WTC11 (cell line): Measurements from ENCODE around the gene GALP. TPM values are rescaled to one million over a fixed set of nuclear protein-coding genes. Genes with fewer than 3 reads are reported as not detected.

Source experiments
- ATAC-seq: fragments of 200-7000 bp; cut with Tn5 transposase; 2 replicates; pipeline ENCODE4 v1.10.0; 2021; ENCODE audit warnings: mild to moderate bottlenecking, moderate library complexity
- CTCF ChIA-PET: fragments of 300-600 bp; sonication (Branson Sonifier 250); formaldehyde crosslinking; loops from one replicate; lab custom pipeline; 2021; ENCODE audit warnings: antibody characterized with exemption; lab: Charles Lee
- POLR2A ChIA-PET: fragments of 350-600 bp; sonication (Branson Sonifier 250); formaldehyde crosslinking; loops from one replicate; lab custom pipeline; 2021; ENCODE audit warnings: antibody characterized with exemption; lab: Charles Lee
- DNase-seq: peaks from one replicate; pipeline ENCODE4 v3.0.0; 2021; ENCODE audit warnings: low spot score
- H3K27ac Mint-ChIP-seq: 2 replicates; pipeline ENCODE4 v1.8.0; 2021; ENCODE audit warnings: mixed read lengths
- H3K27me3 Mint-ChIP-seq: 2 replicates; pipeline ENCODE4 v1.8.0; 2021; ENCODE audit warnings: low read depth, mild to moderate bottlenecking, moderate library complexity, mixed read lengths
- H3K36me3 Mint-ChIP-seq: 2 replicates; pipeline ENCODE4 v1.8.0; 2021; ENCODE audit warnings: mixed read lengths
- H3K4me1 Mint-ChIP-seq: 2 replicates; pipeline ENCODE4 v1.8.0; 2022; ENCODE audit warnings: mixed read lengths
- H3K4me3 Mint-ChIP-seq: 2 replicates; pipeline ENCODE4 v1.8.0; 2021; ENCODE audit warnings: mild to moderate bottlenecking, moderate library complexity, mixed read lengths
- H3K9me3 Mint-ChIP-seq: 2 replicates; pipeline ENCODE4 v1.8.0; 2021; ENCODE audit warnings: mixed read lengths
- AR ChIP-seq: fragments of 250-450 bp; sonication (Bioruptor Pico); IDR thresholded peaks from 2 replicates; pipeline ENCODE4 v1.9.0; 2021; ENCODE audit warnings: mild to moderate bottlenecking
- CREB1 ChIP-seq: sonication (generic); formaldehyde crosslinking; IDR thresholded peaks from 2 replicates; pipeline ENCODE4 v1.8.0; 2023; ENCODE audit warnings: mild to moderate bottlenecking, missing genetic modification reagents
- E2F1 ChIP-seq: sonication (generic); formaldehyde crosslinking; IDR thresholded peaks from 2 replicates; pipeline ENCODE4 v1.8.0; 2022; ENCODE audit warnings: mild to moderate bottlenecking, missing genetic modification reagents
- E2F5 ChIP-seq: sonication (generic); formaldehyde crosslinking; IDR thresholded peaks from 2 replicates; pipeline ENCODE4 v1.8.1; 2022; ENCODE audit warnings: mild to moderate bottlenecking, moderate library complexity, missing genetic modification reagents
- ERG ChIP-seq: fragments of 250-450 bp; sonication (Bioruptor Pico); IDR thresholded peaks from 2 replicates; pipeline ENCODE4 v1.8.0; 2021; ENCODE audit warnings: mild to moderate bottlenecking
- FOXP1 ChIP-seq: sonication (generic); formaldehyde crosslinking; IDR thresholded peaks from 2 replicates; pipeline ENCODE4 v1.8.0; 2022; ENCODE audit warnings: missing genetic modification reagents, mild to moderate bottlenecking, moderate library complexity, borderline replicate concordance
- GABPB1 ChIP-seq: sonication (generic); formaldehyde crosslinking; IDR thresholded peaks from 2 replicates; pipeline ENCODE4 v1.8.1; 2023; ENCODE audit warnings: mild to moderate bottlenecking, missing genetic modification reagents
- IRF1 ChIP-seq: sonication (generic); formaldehyde crosslinking; IDR thresholded peaks from 2 replicates; pipeline ENCODE4 v1.8.0; 2023; ENCODE audit warnings: missing genetic modification reagents
- JAZF1 ChIP-seq: fragments of 250-450 bp; sonication (Bioruptor Pico); IDR thresholded peaks from 2 replicates; pipeline ENCODE4 v1.9.0; 2021; ENCODE audit warnings: moderate library complexity, mild to moderate bottlenecking, inconsistent platforms
- JUN ChIP-seq: sonication (generic); formaldehyde crosslinking; IDR thresholded peaks from 2 replicates; pipeline ENCODE4 v1.8.0; 2023; ENCODE audit warnings: mild to moderate bottlenecking, missing genetic modification reagents
- NFATC4 ChIP-seq: fragments of 250-450 bp; sonication (Bioruptor Pico); IDR thresholded peaks from 2 replicates; pipeline ENCODE4 v1.9.0; 2021; ENCODE audit warnings: mild to moderate bottlenecking
- NFE2L1 ChIP-seq: sonication (generic); formaldehyde crosslinking; IDR thresholded peaks from 2 replicates; pipeline ENCODE4 v1.8.1; 2023; ENCODE audit warnings: missing genetic modification reagents
- TEAD1 ChIP-seq: sonication (generic); formaldehyde crosslinking; IDR thresholded peaks from 2 replicates; pipeline ENCODE4 v1.8.0; 2022; ENCODE audit warnings: mild to moderate bottlenecking, missing genetic modification reagents
- TP53 ChIP-seq: sonication (generic); formaldehyde crosslinking; IDR thresholded peaks from 2 replicates; pipeline ENCODE4 v1.8.1; 2023; ENCODE audit warnings: mild to moderate bottlenecking, missing genetic modification reagents
- USF1 ChIP-seq: sonication (generic); formaldehyde crosslinking; IDR thresholded peaks from 2 replicates; pipeline ENCODE4 v1.8.0; 2022; ENCODE audit warnings: mild to moderate bottlenecking, missing genetic modification reagents
- ZMAT4 ChIP-seq: fragments of 250-450 bp; sonication (Bioruptor Pico); IDR thresholded peaks from 2 replicates; pipeline ENCODE4 v1.9.0; 2021; ENCODE audit warnings: mild to moderate bottlenecking
- ZNF138 ChIP-seq: sonication (generic); formaldehyde crosslinking; conservative IDR thresholded peaks from 2 replicates; pipeline ENCODE4 v1.8.1; 2022; ENCODE audit warnings: mild to moderate bottlenecking, moderate library complexity, missing genetic modification reagents
- ZNF281 ChIP-seq: sonication (generic); formaldehyde crosslinking; IDR thresholded peaks from 2 replicates; pipeline ENCODE4 v1.8.0; 2023; ENCODE audit warnings: mild to moderate bottlenecking, missing genetic modification reagents
- ZNF396 ChIP-seq: fragments of 250-450 bp; sonication (Bioruptor Pico); IDR thresholded peaks from 2 replicates; pipeline ENCODE4 v1.8.0; 2021; ENCODE audit warnings: mild to moderate bottlenecking, moderate library complexity, borderline replicate concordance
- ZNF423 ChIP-seq: fragments of 250-450 bp; sonication (Bioruptor Pico); IDR thresholded peaks from 2 replicates; pipeline ENCODE4 v2.1.2; 2022; ENCODE audit warnings: mild to moderate bottlenecking, moderate library complexity
- total RNA-seq: library from RNA; stranded (reverse); gene quantifications from 3 replicates; pipeline ENCODE4 v1.2.3, GENCODE V29; 2021

Gene GALP
- total RNA-seq, 1 experiment from 2014 or later = not detected

GRCh38 chr19:56158170-56158757 is 17.5 kb upstream of the GALP start:
- Mint-ChIP-seq H3K4me3 (no peak overlapping the region), H3K27ac (no peak overlapping the region), H3K4me1 (peaks cover 13% of the 10 kb centered on the region), H3K9me3 (no peaks in the 10 kb centered on the region), H3K36me3 (peaks cover 34% of the 10 kb centered on the region), H3K27me3 (no peaks in the 10 kb centered on the region)
- POLR2A ChIA-PET = no interaction called here
- ATAC-seq = no peak
- TF ChIP-seq TP53 (CRISPR knock-in tag) (no peak), NFE2L1 (CRISPR knock-in tag) (no peak), AR (no peak), CREB1 (CRISPR knock-in tag) (no peak), TEAD1 (no peak), JAZF1 (CRISPR knock-in tag) (no peak), ZNF281 (CRISPR knock-in tag) (no peak), E2F1 (CRISPR knock-in tag) (no peak), ZNF423 (CRISPR knock-in tag) (no peak), IRF1 (CRISPR knock-in tag) (no peak)
- CTCF ChIA-PET = interaction anchor here (0.9 to 1.3 kb wide), 2 partner anchors 14 to 53 kb away, joined by 4 to 5 read pairs; no protein-coding TSS in a partner anchor
- DNase-seq = no peak

- H3K9me3 Mint-ChIP-seq = no peaks in the 10 kb centered on the region
- no peak overlapping the region for H3K27ac Mint-ChIP-seq
- H3K27me3 Mint-ChIP-seq = no peaks in the 10 kb centered on the region
- ChIA-PET POLR2A (no interaction called here), CTCF (no interaction called here)
- ATAC-seq (no peak), DNase-seq (no peak)
- no peak for TF ChIP-seq JUN (CRISPR knock-in tag)
- no peak for TF ChIP-seq USF1 (CRISPR knock-in tag)
- peaks cover 6% of the 10 kb centered on the region for H3K4me1 Mint-ChIP-seq
- peaks cover 30% of the 10 kb centered on the region for H3K36me3 Mint-ChIP-seq
- H3K4me3 Mint-ChIP-seq = no peak overlapping the region
These were observed 16.7 kb upstream of the GALP start for GRCh38 chr19:56159009-56159559.

- no peak for ATAC-seq
- no peaks in the 10 kb centered on the region for H3K27me3 Mint-ChIP-seq
- ChIA-PET POLR2A (no interaction called here), CTCF (no interaction called here)
- H3K4me1 Mint-ChIP-seq = peaks cover 3% of the 10 kb centered on the region
- no peaks in the 10 kb centered on the region for H3K9me3 Mint-ChIP-seq
- peaks cover 30% of the 10 kb centered on the region for H3K36me3 Mint-ChIP-seq
- H3K4me3 Mint-ChIP-seq = no peak overlapping the region
- H3K27ac Mint-ChIP-seq = no peak overlapping the region
- DNase-seq = no peak
- TF ChIP-seq JUN (CRISPR knock-in tag) (no peak), GABPB1 (no peak), FOXP1 (CRISPR knock-in tag) (no peak), ERG (CRISPR knock-in tag) (no peak), ZMAT4 (CRISPR knock-in tag) (no peak), NFATC4 (CRISPR knock-in tag) (no peak), ZNF396 (CRISPR knock-in tag) (no peak), ZNF138 (CRISPR knock-in tag) (no peak), E2F5 (CRISPR knock-in tag) (no peak)
These were observed 16.1 kb upstream of the GALP start for GRCh38 chr19:56159622-56160271.
